Thyroid gland (tissue), 4 donors: ENCODE measurements around the gene PRIM1. TPM values are rescaled to one million over a fixed set of nuclear protein-coding genes. Genes with fewer than 3 reads are reported as not detected.

ENCODE experiments used
- DNase-seq, 2 donors: peaks; one replicate each; pipeline ENCODE4 v3.0.0-alpha.2; 2019
- H3K27ac ChIP-seq, 3 donors: fragments of 200-600 bp; sonication (generic); 1 replicate in 2 of 3; 2 replicates in 1 of 3; pipeline ENCODE4 v1.5.1; 2016 to 2019; ENCODE audit warnings: mild to moderate bottlenecking in 1 of 3, moderate library complexity in 1 of 3
- H3K27me3 ChIP-seq: fragments of 200-600 bp; sonication (generic); one replicate; pipeline ENCODE4 v1.5.1; 2019
- H3K36me3 ChIP-seq, 2 donors: fragments of 200-600 bp; sonication (generic); one replicate each; pipeline ENCODE4 v1.5.1; 2016 to 2019
- H3K4me1 ChIP-seq, 2 donors: fragments of 200-600 bp; sonication (generic); one replicate each; pipeline ENCODE4 v1.5.1; 2017 to 2019
- H3K4me3 ChIP-seq, 3 donors: fragments of 200-600 bp; sonication (generic); replicated peaks in 1 of 3; 1 replicate in 2 of 3; 2 replicates in 1 of 3; pipeline ENCODE4 v1.5.1; 2016; ENCODE audit warnings: mild to moderate bottlenecking in 1 of 3
- H3K9me3 ChIP-seq: fragments of 200-600 bp; sonication (generic); one replicate; pipeline ENCODE4 v1.5.1; 2017
- POLR2A ChIP-seq, 2 donors: fragments of 450-650 bp; IDR thresholded peaks; one replicate each; pipeline ENCODE4 v1.6.1; 2017; ENCODE audit warnings: antibody characterized with exemption in 2 of 2, mild to moderate bottlenecking in 2 of 2, moderate library complexity in 1 of 2
- WGBS, 2 donors: methylation state at CpG; one replicate each; pipeline ENCODE4 v1.1.5; 2017; 5-methylcytosine and 5-hydroxymethylcytosine counted together
- intact Hi-C: fragments of 100-400 bp; cut with DNase I; formaldehyde crosslinking; loops from one replicate; pipeline ENCODE4 v1.15.1; 2023
- total RNA-seq, 4 donors: library from RNA; depleted of rRNA; stranded (reverse); fragments of >200 nt; gene quantifications; one replicate each; pipeline ENCODE4 v1.2.3, GENCODE V29; 2016
- TF ChIP-seq, protein P1 (sequence below), 6 experiments: fragments of 200-600 bp in 3 of 6; fragments of 450-650 bp in 3 of 6; sonication (generic) in 3 of 6; IDR thresholded peaks; one replicate each; pipeline ENCODE4 v1.5.1; 2016 to 2019; ENCODE audit warnings: antibody characterized with exemption in 6 of 6, mild to moderate bottlenecking in 2 of 6, inconsistent platforms in 1 of 6, moderate library complexity in 1 of 6

The PRIM1 gene
- total RNA-seq, 4 donors from 2014 or later: 5.8 to 11.7 (median 7.0) TPM

- Histone ChIP-seq H3K27me3 (no peaks in the 10 kb centered on the region), H3K9me3 (no peaks in the 10 kb centered on the region), H3K4me3 (no peak overlapping the region), H3K4me1 (peaks cover 12 to 42% of the 10 kb centered on the region in 2 donors), H3K27ac (peak overlapping the region; percentile 25 to 76 (median 65)), H3K36me3 (no peaks in the 10 kb centered on the region)
- peak in 1 of 2 donors; percentile 21 for DNase-seq
- 81 to 85% methylated on average over 5 of the region's 5 CpGs for WGBS, 2 donors
- TF ChIP-seq, protein P1, sequence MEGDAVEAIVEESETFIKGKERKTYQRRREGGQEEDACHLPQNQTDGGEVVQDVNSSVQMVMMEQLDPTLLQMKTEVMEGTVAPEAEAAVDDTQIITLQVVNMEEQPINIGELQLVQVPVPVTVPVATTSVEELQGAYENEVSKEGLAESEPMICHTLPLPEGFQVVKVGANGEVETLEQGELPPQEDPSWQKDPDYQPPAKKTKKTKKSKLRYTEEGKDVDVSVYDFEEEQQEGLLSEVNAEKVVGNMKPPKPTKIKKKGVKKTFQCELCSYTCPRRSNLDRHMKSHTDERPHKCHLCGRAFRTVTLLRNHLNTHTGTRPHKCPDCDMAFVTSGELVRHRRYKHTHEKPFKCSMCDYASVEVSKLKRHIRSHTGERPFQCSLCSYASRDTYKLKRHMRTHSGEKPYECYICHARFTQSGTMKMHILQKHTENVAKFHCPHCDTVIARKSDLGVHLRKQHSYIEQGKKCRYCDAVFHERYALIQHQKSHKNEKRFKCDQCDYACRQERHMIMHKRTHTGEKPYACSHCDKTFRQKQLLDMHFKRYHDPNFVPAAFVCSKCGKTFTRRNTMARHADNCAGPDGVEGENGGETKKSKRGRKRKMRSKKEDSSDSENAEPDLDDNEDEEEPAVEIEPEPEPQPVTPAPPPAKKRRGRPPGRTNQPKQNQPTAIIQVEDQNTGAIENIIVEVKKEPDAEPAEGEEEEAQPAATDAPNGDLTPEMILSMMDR (IDR thresholded peaks at IDR 0.05): no peak
- TF ChIP-seq POLR2A (IDR thresholded peaks at IDR 0.05): no peak
- intact Hi-C loops: no loop called here
Observed at GRCh38 chr12:56768424-56768823, 16.3 kb upstream of the PRIM1 start.

GRCh38 chr12:56766535-56766934, 14.4 kb upstream of the PRIM1 start:
- intact Hi-C loops: no loop called here

GRCh38 chr12:56763753-56764657, 11.9 kb upstream of the PRIM1 start:
- H3K27ac ChIP-seq: peak overlapping the region in 1 of 3 donors; percentile 19
- 80% methylated on average over 5 of the region's 5 CpGs for WGBS, 2 donors
- no peaks in the 10 kb centered on the region for H3K27me3 ChIP-seq
- H3K4me3 ChIP-seq: no peak overlapping the region
- no peak for TF ChIP-seq POLR2A (IDR thresholded peaks at IDR 0.05)
- TF ChIP-seq, protein P1 (IDR thresholded peaks at IDR 0.05): no peak
- DNase-seq: no peak
- intact Hi-C loops: no loop called here
- H3K4me1 ChIP-seq: peaks cover 0 to 11% of the 10 kb centered on the region in 2 donors
- H3K9me3 ChIP-seq: no peaks in the 10 kb centered on the region
- no peaks in the 10 kb centered on the region for H3K36me3 ChIP-seq

More at GRCh38 chr12:56766535-56766934, 14.4 kb upstream of the PRIM1 start:
- Histone ChIP-seq H3K27ac (peak overlapping the region in 1 of 3 donors; percentile 22), H3K4me1 (peaks cover 12 to 31% of the 10 kb centered on the region in 2 donors), H3K9me3 (no peaks in the 10 kb centered on the region), H3K4me3 (no peak overlapping the region), H3K27me3 (no peaks in the 10 kb centered on the region), H3K36me3 (no peaks in the 10 kb centered on the region)
- no peak for DNase-seq
- 87% methylated on average over 6 of the region's 6 CpGs for WGBS, 2 donors
- TF ChIP-seq, protein P1 (IDR thresholded peaks at IDR 0.05): no peak
- TF ChIP-seq POLR2A (IDR thresholded peaks at IDR 0.05): no peak

- no peak for DNase-seq
- no peak overlapping the region for H3K27ac ChIP-seq
Observed at GRCh38 chr12:56761812-56762211, 9.7 kb upstream of the PRIM1 start.

More at GRCh38 chr12:56761812-56762211, 9.7 kb upstream of the PRIM1 start:
- Histone ChIP-seq H3K27me3 (no peaks in the 10 kb centered on the region), H3K4me3 (no peak overlapping the region), H3K36me3 (no peaks in the 10 kb centered on the region), H3K4me1 (no peaks in the 10 kb centered on the region), H3K9me3 (no peaks in the 10 kb centered on the region)
- WGBS, 2 donors: 82 to 86% methylated on average over 2 of the region's 2 CpGs
- intact Hi-C loops: no loop called here
- TF ChIP-seq, protein P1 (IDR thresholded peaks at IDR 0.05): no peak
- TF ChIP-seq POLR2A (IDR thresholded peaks at IDR 0.05): no peak
